PC-9 (cell line): Measurements from ENCODE around the gene HSPG2. TPM values are rescaled to one million over a fixed set of nuclear protein-coding genes. Genes with fewer than 3 reads are reported as not detected.

Experiments used
- BruUV-seq: library from RNA; stranded (reverse); fragments of 400-500 nt; replicated peaks from 2 replicates; lab custom pipeline; 2021; lab: Mats Ljungman, UMichigan
- CTCF ChIA-PET: fragments of 300-600 bp; sonication (Branson Sonifier 250); formaldehyde crosslinking; loops from one replicate; lab custom pipeline; 2022; ENCODE audit warnings: antibody characterized with exemption; lab: Charles Lee
- POLR2A ChIA-PET: fragments of 300-600 bp; sonication (Branson Sonifier 250); formaldehyde crosslinking; loops from one replicate; lab custom pipeline; 2022; ENCODE audit warnings: antibody characterized with exemption; ENCODE audit not compliant: unreplicated experiment; lab: Charles Lee
- DNase-seq, 2 experiments: peaks; one replicate each; pipeline versions ENCODE4 v3.0.0 to v3.0.0-alpha.2; 2015 to 2022; ENCODE audit warnings: mixed read lengths in 1 of 2
- H2AFZ ChIP-seq: fragments of 200-600 bp; sonication (generic); 2 replicates; pipeline ENCODE4 v1.8.1; 2017; ENCODE audit warnings: antibody characterized with exemption
- H3F3A ChIP-seq: fragments of 200-600 bp; sonication (generic); 2 replicates; pipeline ENCODE4 v1.8.1; 2017; ENCODE audit warnings: antibody characterized with exemption, mild to moderate bottlenecking, low read depth; ENCODE audit not compliant: insufficient read depth
- H3K27ac ChIP-seq: fragments of 200-600 bp; sonication (generic); 2 replicates; pipeline ENCODE4 v1.6.1; 2016; ENCODE audit warnings: mixed run types
- H3K27me3 ChIP-seq: fragments of 200-600 bp; sonication (generic); 2 replicates; pipeline ENCODE4 v1.6.1; 2016; ENCODE audit warnings: low read depth, mixed run types; ENCODE audit not compliant: insufficient read depth
- H3K36me3 ChIP-seq: fragments of 200-600 bp; sonication (generic); 2 replicates; pipeline ENCODE4 v1.6.1; 2016; ENCODE audit warnings: low read depth, mixed run types
- H3K4me1 ChIP-seq: fragments of 200-600 bp; sonication (generic); replicated peaks from 2 replicates; pipeline ENCODE4 v1.6.1; 2016; ENCODE audit warnings: mixed run types; ENCODE audit not compliant: insufficient read depth
- H3K4me2 ChIP-seq: fragments of 200-600 bp; sonication (generic); 2 replicates; pipeline ENCODE4 v1.6.1; 2017; ENCODE audit warnings: mixed run types
- H3K4me3 ChIP-seq: fragments of 200-600 bp; sonication (generic); 2 replicates; pipeline ENCODE4 v1.6.1; 2016; ENCODE audit warnings: mixed run types
- H3K79me2 ChIP-seq: fragments of 200-600 bp; sonication (generic); 2 replicates; pipeline ENCODE4 v1.6.1; 2017; ENCODE audit warnings: low read depth, mixed run types
- H3K9me2 ChIP-seq: fragments of 200-600 bp; sonication (generic); 2 replicates; pipeline ENCODE4 v1.8.1; 2017; ENCODE audit warnings: mild to moderate bottlenecking; ENCODE audit not compliant: insufficient read depth
- H3K9me3 ChIP-seq: fragments of 200-600 bp; sonication (generic); 2 replicates; pipeline ENCODE4 v1.8.1; 2016; ENCODE audit warnings: low read depth; ENCODE audit not compliant: insufficient read depth
- H4K20me1 ChIP-seq: fragments of 200-600 bp; sonication (generic); 2 replicates; pipeline ENCODE4 v1.8.1; 2017; ENCODE audit not compliant: insufficient read depth
- CTCF ChIP-seq: fragments of 200-600 bp; sonication (generic); conservative IDR thresholded peaks from 2 replicates; pipeline ENCODE4 v1.6.1; 2017; ENCODE audit warnings: mixed run types, antibody characterized with exemption, mild to moderate bottlenecking, moderate library complexity
- EZH2 ChIP-seq: fragments of 200-600 bp; sonication (generic); IDR thresholded peaks from 2 replicates; pipeline ENCODE4 v1.8.0; 2017; ENCODE audit warnings: antibody characterized with exemption, low read depth
- intact Hi-C: fragments of 100-400 bp; cut with micrococcal nuclease; formaldehyde crosslinking; loops from one replicate; pipeline ENCODE4 v1.10.0; 2022; ENCODE audit not compliant: unreplicated experiment
- total RNA-seq: library from RNA; stranded (reverse); gene quantifications from 2 replicates; pipeline ENCODE4 v1.2.3, GENCODE V29; 2021

The HSPG2 gene
- total RNA-seq, 1 experiment from 2014 or later = 126 TPM

- Histone ChIP-seq H3K9me2 (no peaks in the 10 kb centered on the region), H3K4me2 (peak overlapping the region; percentile 70), H3K79me2 (peaks cover 27% of the 10 kb centered on the region), H4K20me1 (no peaks in the 10 kb centered on the region), H3K27me3 (no peaks in the 10 kb centered on the region), H3K27ac (no peak overlapping the region), H3K4me3 (peak overlapping the region; percentile 46; the same call in 1 of the 2 replicates), H3K36me3 (no peaks in the 10 kb centered on the region), H2AFZ (0 out of 2 replicates have a peak overlapping the region, but pooled peaks have one; percentile 52), H3K9me3 (no peaks in the 10 kb centered on the region), H3K4me1 (peaks cover 45% of the 10 kb centered on the region), H3F3A (peaks cover 10% of the 10 kb centered on the region)
- intact Hi-C loops = loop anchor here (1.0 to 10.0 kb wide), 3 partner anchors 15 to 153 kb away; partner anchors contain the start of gene USP48
- peak in 1 of 2 experiments; percentile 74 for DNase-seq
- ChIA-PET POLR2A (interaction anchor here (0.6 kb wide), 1 partner anchor 102 kb away, joined by 4 read pairs; no protein-coding TSS in a partner anchor), CTCF (no interaction called here)
- no peak for TF ChIP-seq CTCF
- no peak for TF ChIP-seq EZH2
- BruUV-seq = TSS peak; percentile 40
These were observed 437 bp upstream of the HSPG2 start for GRCh38 chr1:21937372-21938121.

- no peaks in the 10 kb centered on the region for H3K9me3 ChIP-seq
- peaks cover 27% of the 10 kb centered on the region for H3K79me2 ChIP-seq
- CTCF ChIA-PET = no interaction called here
- H3K9me2 ChIP-seq = no peaks in the 10 kb centered on the region
- H3K36me3 ChIP-seq = no peaks in the 10 kb centered on the region
- peak overlapping the region; percentile 73 for H3K4me3 ChIP-seq
- H4K20me1 ChIP-seq = no peaks in the 10 kb centered on the region
- intact Hi-C loops = loop anchor here (1.0 to 10.0 kb wide), 3 partner anchors 16 to 152 kb away; partner anchors contain the start of gene USP48
- BruUV-seq = TSS peak; percentile 49
- peak overlapping the region; percentile 72 for H2AFZ ChIP-seq
- H3F3A ChIP-seq = peaks cover 21% of the 10 kb centered on the region
- no peak for DNase-seq
- H3K4me1 ChIP-seq = peaks cover 55% of the 10 kb centered on the region
- POLR2A ChIA-PET = interaction anchor here (0.5 to 0.7 kb wide), 4 partner anchors 21 to 1438 kb away, joined by 3 to 6 read pairs (median 4); no protein-coding TSS in a partner anchor
- H3K27ac ChIP-seq = peak overlapping the region; percentile 67
- TF ChIP-seq EZH2 (no peak), CTCF (no peak)
- H3K4me2 ChIP-seq = peak overlapping the region; percentile 94
- no peaks in the 10 kb centered on the region for H3K27me3 ChIP-seq
These were observed 611 bp downstream of the HSPG2 start for GRCh38 chr1:21936366-21937031.

GRCh38 chr1:21935891-21936365, 1.2 kb downstream of the HSPG2 start:
- ChIA-PET POLR2A (interaction anchor here (0.6 to 0.7 kb wide), 2 partner anchors 21 to 1439 kb away, joined by 3 to 6 read pairs; no protein-coding TSS in a partner anchor), CTCF (no interaction called here)
- Histone ChIP-seq H3K27ac (peak overlapping the region; percentile 67), H3K36me3 (no peaks in the 10 kb centered on the region), H3K79me2 (peaks cover 27% of the 10 kb centered on the region), H2AFZ (peak overlapping the region; percentile 72), H3K27me3 (no peaks in the 10 kb centered on the region), H3K4me3 (peak overlapping the region; percentile 73; the same call in 1 of the 2 replicates), H3F3A (peaks cover 23% of the 10 kb centered on the region), H4K20me1 (no peaks in the 10 kb centered on the region), H3K4me2 (peak overlapping the region; percentile 94), H3K4me1 (peaks cover 60% of the 10 kb centered on the region), H3K9me3 (no peaks in the 10 kb centered on the region), H3K9me2 (no peaks in the 10 kb centered on the region)
- intact Hi-C loops = loop anchor here (5.0 to 10.0 kb wide), 2 partner anchors 64 to 151 kb away; partner anchors contain the start of gene USP48
- DNase-seq = peak; percentile 52 to 62
- BruUV-seq = TSS peak; percentile 41
- TF ChIP-seq EZH2 (no peak), CTCF (no peak)
